ENCODE data around the gene CUEDC2.

Gene CUEDC2

GRCh38 chr10:102413806-102414561, 18.4 kb downstream of the CUEDC2 start:
- DNase-seq: no peak
- in situ Hi-C loops (cut with MboI; ENCODE audit: low pct_unique_long_range_greater_than_20kb, low sequenced_read_pairs): no loop called here

GRCh38 chr10:102413053-102413705, 19.2 kb downstream of the CUEDC2 start:
- in situ Hi-C loops (cut with MboI; ENCODE audit: low pct_unique_long_range_greater_than_20kb, low sequenced_read_pairs): no loop called here
- no peak for DNase-seq

GRCh38 chr10:102412293-102412692, 20.1 kb downstream of the CUEDC2 start:
- DNase-seq: no peak
- in situ Hi-C loops (cut with MboI; ENCODE audit: low pct_unique_long_range_greater_than_20kb, low sequenced_read_pairs): no loop called here

- in situ Hi-C loops (cut with MboI; ENCODE audit: low pct_unique_long_range_greater_than_20kb, low sequenced_read_pairs): no loop called here
- no peak for DNase-seq
Measured at GRCh38 chr10:102411341-102412255, 20.8 kb downstream of the CUEDC2 start.

- in situ Hi-C loops (cut with MboI; ENCODE audit: low pct_unique_long_range_greater_than_20kb, low sequenced_read_pairs): no loop called here
- DNase-seq: no peak
Measured at GRCh38 chr10:102410429-102411073, 21.8 kb downstream of the CUEDC2 start.

- in situ Hi-C loops (cut with MboI; ENCODE audit: low pct_unique_long_range_greater_than_20kb, low sequenced_read_pairs): no loop called here
- DNase-seq: no peak
Measured at GRCh38 chr10:102409604-102410428, 22.6 kb downstream of the CUEDC2 start.

- in situ Hi-C loops (cut with MboI; ENCODE audit: low pct_unique_long_range_greater_than_20kb, low sequenced_read_pairs): no loop called here
- DNase-seq: no peak
Measured at GRCh38 chr10:102408728-102409603, 23.4 kb downstream of the CUEDC2 start.

GRCh38 chr10:102408131-102408727, 24.1 kb downstream of the CUEDC2 start:
- no peak for DNase-seq
- in situ Hi-C loops (cut with MboI; ENCODE audit: low pct_unique_long_range_greater_than_20kb, low sequenced_read_pairs): no loop called here

- no peak for DNase-seq
- in situ Hi-C loops (cut with MboI; ENCODE audit: low pct_unique_long_range_greater_than_20kb, low sequenced_read_pairs): no loop called here
Measured at GRCh38 chr10:102407425-102408130, 24.8 kb downstream of the CUEDC2 start.

- no peak for DNase-seq
- in situ Hi-C loops (cut with MboI; ENCODE audit: low pct_unique_long_range_greater_than_20kb, low sequenced_read_pairs): no loop called here
Measured at GRCh38 chr10:102406815-102407214, 25.6 kb downstream of the CUEDC2 start.

GRCh38 chr10:102405632-102406031, 26.7 kb downstream of the CUEDC2 start:
- no peak for DNase-seq
- in situ Hi-C loops (cut with MboI; ENCODE audit: low pct_unique_long_range_greater_than_20kb, low sequenced_read_pairs): no loop called here

- in situ Hi-C loops (cut with MboI; ENCODE audit: low pct_unique_long_range_greater_than_20kb, low sequenced_read_pairs): no loop called here
- no peak for DNase-seq
Measured at GRCh38 chr10:102405108-102405571, 27.2 kb downstream of the CUEDC2 start.

- no peak for DNase-seq
- in situ Hi-C loops (cut with MboI; ENCODE audit: low pct_unique_long_range_greater_than_20kb, low sequenced_read_pairs): no loop called here
Measured at GRCh38 chr10:102404361-102405107, 27.8 kb downstream of the CUEDC2 start.

- in situ Hi-C loops (cut with MboI; ENCODE audit: low pct_unique_long_range_greater_than_20kb, low sequenced_read_pairs): no loop called here
- no peak for DNase-seq
Measured at GRCh38 chr10:102403115-102403514, 29.3 kb downstream of the CUEDC2 start.

GRCh38 chr10:102402512-102402896, 29.9 kb downstream of the CUEDC2 start:
- in situ Hi-C loops (cut with MboI; ENCODE audit: low pct_unique_long_range_greater_than_20kb, low sequenced_read_pairs): no loop called here

More at GRCh38 chr10:102402512-102402896, 29.9 kb downstream of the CUEDC2 start:
- no peak for DNase-seq
